ENCODE measurements around the gene GLB1L3. TPM values are rescaled to one million over a fixed set of nuclear protein-coding genes. Genes with fewer than 3 reads are reported as not detected.

GLB1L3 gene
- total RNA-seq, 1 experiment from 2014 or later, result not detected

DNA sequence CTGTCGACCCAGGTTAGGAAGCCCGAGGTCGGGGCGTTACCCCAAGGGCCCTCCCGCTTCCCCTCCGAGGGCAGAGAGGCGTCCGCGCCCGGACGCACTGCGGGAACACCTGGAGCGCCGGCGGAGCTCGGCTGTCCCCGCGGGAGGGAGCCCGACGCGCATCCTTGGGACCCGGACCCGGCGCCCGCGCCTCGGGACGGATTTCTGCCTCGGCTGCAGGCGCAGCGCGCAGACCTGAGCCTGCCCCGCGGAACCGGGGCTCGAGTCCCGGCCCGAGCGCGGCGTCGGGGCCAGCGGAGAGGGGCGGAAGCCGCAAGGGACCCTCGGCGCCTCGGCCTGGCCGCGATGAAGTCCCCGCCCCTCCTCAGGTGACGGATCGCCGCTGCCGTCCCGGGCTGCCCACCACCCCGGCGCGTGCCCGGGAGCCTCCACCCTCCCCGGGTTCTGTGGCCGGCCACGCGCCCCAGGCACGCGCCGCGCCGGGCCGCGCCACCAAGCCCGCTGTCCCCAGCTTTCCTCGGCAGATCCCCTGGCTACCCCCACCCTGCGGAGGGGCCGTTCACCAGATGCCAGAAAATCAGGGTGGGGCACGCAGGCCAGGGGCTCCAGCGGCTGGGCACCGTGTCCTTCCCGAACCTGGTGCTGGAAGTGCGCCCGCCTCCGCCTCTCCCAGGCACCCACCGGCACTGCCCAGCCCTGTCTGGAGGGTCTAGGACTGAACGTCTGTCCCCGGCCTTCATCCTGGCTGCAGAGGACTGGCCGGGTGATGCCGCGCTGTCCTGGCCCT is 410 bp downstream of the GLB1L3 start:
- DNase-seq (ENCODE audit: low read depth, low spot score) (no peak), ATAC-seq (no peak)
- H3K36me3 ChIP-seq (ENCODE audit: control insufficient read depth in 1 of 2, insufficient read depth in 2 of 2, low read length in 2 of 2), result no peaks in the 10 kb centered on the region
- H3K4me3 ChIP-seq (replicated peaks in 1 of 2; ENCODE audit: low read depth in 1 of 2, low read length in 2 of 2), result no peak overlapping the region
- BruUV-seq (replicated peaks), result no TSS peak
- H3K79me2 ChIP-seq (ENCODE audit: insufficient read depth, low read length), result no peaks in the 10 kb centered on the region
- ChIA-PET CTCF (no interaction called here), RAD21 (ENCODE audit: low non-redundant PET in 1 of 2, low total read pairs in 2 of 2, uncharacterized antibody in 2 of 2, unreplicated experiment in 2 of 2) (no interaction called here), POLR2A (no interaction called here)
- no peak overlapping the region for H3K4me2 ChIP-seq (ENCODE audit: low read length)
- no peak overlapping the region for H3K27ac ChIP-seq (ENCODE audit: low read depth, low read length)
- no peak overlapping the region for H3K9ac ChIP-seq (ENCODE audit: low read length)
- no peak for TF ChIP-seq ELF1 (IDR thresholded peaks at IDR 0.05; ENCODE audit: borderline replicate concordance, low read depth)
- no peak for TF ChIP-seq ZNF274 (IDR thresholded peaks at IDR 0.05; ENCODE audit: low read depth, low read length)
- TF ChIP-seq FOSL1 (IDR thresholded peaks at IDR 0.05; ENCODE audit: low read depth), result no peak
- no peak overlapping the region for H2AFZ ChIP-seq (ENCODE audit: low read depth, low read length, poor library complexity, severe bottlenecking)
- H4K20me1 ChIP-seq (ENCODE audit: insufficient read depth), result no peaks in the 10 kb centered on the region
- no peaks in the 10 kb centered on the region for H3K4me1 ChIP-seq (ENCODE audit: control insufficient read depth in 1 of 2, insufficient read depth in 2 of 2, low read length in 2 of 2)
- H3K9me2 ChIP-seq (ENCODE audit: insufficient read depth), result no peaks in the 10 kb centered on the region
- no peaks in the 10 kb centered on the region for H3K9me3 ChIP-seq (ENCODE audit: control insufficient read depth in 1 of 2, insufficient read depth in 1 of 2, low read depth in 1 of 2, low read length in 2 of 2)
- intact Hi-C loops (cut with micrococcal nuclease), result no loop called here
- H3K27me3 ChIP-seq (ENCODE audit: insufficient read depth, low read length), result no peaks in the 10 kb centered on the region

DNA sequence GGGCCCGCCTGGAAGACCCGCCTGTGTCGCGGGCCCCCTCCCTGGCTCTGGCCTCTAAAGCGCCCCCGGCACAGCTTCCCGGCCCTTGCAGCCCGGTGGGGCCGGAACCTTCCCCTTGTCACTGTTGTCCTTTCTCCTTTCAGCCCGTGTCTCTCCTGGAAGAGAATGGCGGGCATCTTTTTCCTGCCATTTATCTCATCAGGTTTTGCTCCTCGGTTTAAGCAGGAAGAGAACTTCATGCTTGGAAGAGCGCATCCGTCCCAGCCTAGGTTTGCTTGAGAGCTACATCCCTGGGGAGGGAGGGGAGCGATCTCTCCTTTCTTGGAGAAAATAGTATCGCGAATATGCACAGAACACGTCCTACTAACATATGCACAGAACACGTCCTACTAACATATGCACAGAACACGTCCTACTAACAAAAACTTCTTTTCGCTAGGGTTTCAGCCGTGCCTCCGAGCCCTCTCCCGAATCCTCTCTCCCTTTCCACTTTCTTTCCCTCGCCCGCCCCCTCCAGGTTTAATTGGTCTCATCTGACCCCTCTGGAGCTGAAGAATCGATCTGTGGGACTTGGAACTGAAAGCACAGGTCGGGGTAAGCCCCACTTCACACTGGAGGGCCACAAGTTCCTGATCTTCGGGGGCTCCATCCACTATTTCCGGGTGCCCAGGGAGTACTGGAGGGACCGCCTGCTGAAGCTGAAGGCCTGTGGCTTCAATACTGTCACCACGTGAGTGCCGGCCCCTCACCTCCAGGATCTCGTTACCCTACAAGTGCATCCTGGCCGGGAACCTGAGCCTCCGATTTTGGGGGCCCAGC is 1.2 kb downstream of the GLB1L3 start:
- H3K9ac ChIP-seq (ENCODE audit: low read length), result no peak overlapping the region
- POLR2A ChIA-PET, result no interaction called here
- RAD21 ChIA-PET (ENCODE audit: low non-redundant PET in 1 of 2, low total read pairs in 2 of 2, uncharacterized antibody in 2 of 2, unreplicated experiment in 2 of 2), result no interaction called here

More for the DNA sequence above, 1.2 kb downstream of the GLB1L3 start:
- no peak for DNase-seq (ENCODE audit: low read depth, low spot score)
- no peaks in the 10 kb centered on the region for H3K27me3 ChIP-seq (ENCODE audit: insufficient read depth, low read length)
- no peak overlapping the region for H2AFZ ChIP-seq (ENCODE audit: low read depth, low read length, poor library complexity, severe bottlenecking)
- H3K9me3 ChIP-seq (ENCODE audit: control insufficient read depth in 1 of 2, insufficient read depth in 1 of 2, low read depth in 1 of 2, low read length in 2 of 2), result no peaks in the 10 kb centered on the region
- no peaks in the 10 kb centered on the region for H4K20me1 ChIP-seq (ENCODE audit: insufficient read depth)
- H3K9me2 ChIP-seq (ENCODE audit: insufficient read depth), result no peaks in the 10 kb centered on the region
- TF ChIP-seq, protein P1, sequence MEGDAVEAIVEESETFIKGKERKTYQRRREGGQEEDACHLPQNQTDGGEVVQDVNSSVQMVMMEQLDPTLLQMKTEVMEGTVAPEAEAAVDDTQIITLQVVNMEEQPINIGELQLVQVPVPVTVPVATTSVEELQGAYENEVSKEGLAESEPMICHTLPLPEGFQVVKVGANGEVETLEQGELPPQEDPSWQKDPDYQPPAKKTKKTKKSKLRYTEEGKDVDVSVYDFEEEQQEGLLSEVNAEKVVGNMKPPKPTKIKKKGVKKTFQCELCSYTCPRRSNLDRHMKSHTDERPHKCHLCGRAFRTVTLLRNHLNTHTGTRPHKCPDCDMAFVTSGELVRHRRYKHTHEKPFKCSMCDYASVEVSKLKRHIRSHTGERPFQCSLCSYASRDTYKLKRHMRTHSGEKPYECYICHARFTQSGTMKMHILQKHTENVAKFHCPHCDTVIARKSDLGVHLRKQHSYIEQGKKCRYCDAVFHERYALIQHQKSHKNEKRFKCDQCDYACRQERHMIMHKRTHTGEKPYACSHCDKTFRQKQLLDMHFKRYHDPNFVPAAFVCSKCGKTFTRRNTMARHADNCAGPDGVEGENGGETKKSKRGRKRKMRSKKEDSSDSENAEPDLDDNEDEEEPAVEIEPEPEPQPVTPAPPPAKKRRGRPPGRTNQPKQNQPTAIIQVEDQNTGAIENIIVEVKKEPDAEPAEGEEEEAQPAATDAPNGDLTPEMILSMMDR (IDR thresholded peaks at IDR 0.05 in 2 of 3, conservative IDR thresholded peaks at IDR 0.05 in 1 of 3; ENCODE audit: borderline replicate concordance in 1 of 3, insufficient read depth in 1 of 3, low read depth in 2 of 3, low read length in 2 of 3), result no peak
- TF ChIP-seq ELF1 (IDR thresholded peaks at IDR 0.05; ENCODE audit: borderline replicate concordance, low read depth), result no peak
- no peak for TF ChIP-seq SIN3A (IDR thresholded peaks at IDR 0.05; ENCODE audit: low read depth)
- no peak for TF ChIP-seq EZH2 (IDR thresholded peaks at IDR 0.05)
- TF ChIP-seq FOSL1 (IDR thresholded peaks at IDR 0.05; ENCODE audit: low read depth), result no peak
- TF ChIP-seq CBX3 (IDR thresholded peaks at IDR 0.05; ENCODE audit: low read depth), result no peak
- TF ChIP-seq TCF7L2 (IDR thresholded peaks at IDR 0.05; ENCODE audit: borderline replicate concordance, extremely low read depth, insufficient read depth, insufficient read length), result no peak
- TF ChIP-seq, protein P2, sequence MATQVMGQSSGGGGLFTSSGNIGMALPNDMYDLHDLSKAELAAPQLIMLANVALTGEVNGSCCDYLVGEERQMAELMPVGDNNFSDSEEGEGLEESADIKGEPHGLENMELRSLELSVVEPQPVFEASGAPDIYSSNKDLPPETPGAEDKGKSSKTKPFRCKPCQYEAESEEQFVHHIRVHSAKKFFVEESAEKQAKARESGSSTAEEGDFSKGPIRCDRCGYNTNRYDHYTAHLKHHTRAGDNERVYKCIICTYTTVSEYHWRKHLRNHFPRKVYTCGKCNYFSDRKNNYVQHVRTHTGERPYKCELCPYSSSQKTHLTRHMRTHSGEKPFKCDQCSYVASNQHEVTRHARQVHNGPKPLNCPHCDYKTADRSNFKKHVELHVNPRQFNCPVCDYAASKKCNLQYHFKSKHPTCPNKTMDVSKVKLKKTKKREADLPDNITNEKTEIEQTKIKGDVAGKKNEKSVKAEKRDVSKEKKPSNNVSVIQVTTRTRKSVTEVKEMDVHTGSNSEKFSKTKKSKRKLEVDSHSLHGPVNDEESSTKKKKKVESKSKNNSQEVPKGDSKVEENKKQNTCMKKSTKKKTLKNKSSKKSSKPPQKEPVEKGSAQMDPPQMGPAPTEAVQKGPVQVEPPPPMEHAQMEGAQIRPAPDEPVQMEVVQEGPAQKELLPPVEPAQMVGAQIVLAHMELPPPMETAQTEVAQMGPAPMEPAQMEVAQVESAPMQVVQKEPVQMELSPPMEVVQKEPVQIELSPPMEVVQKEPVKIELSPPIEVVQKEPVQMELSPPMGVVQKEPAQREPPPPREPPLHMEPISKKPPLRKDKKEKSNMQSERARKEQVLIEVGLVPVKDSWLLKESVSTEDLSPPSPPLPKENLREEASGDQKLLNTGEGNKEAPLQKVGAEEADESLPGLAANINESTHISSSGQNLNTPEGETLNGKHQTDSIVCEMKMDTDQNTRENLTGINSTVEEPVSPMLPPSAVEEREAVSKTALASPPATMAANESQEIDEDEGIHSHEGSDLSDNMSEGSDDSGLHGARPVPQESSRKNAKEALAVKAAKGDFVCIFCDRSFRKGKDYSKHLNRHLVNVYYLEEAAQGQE (IDR thresholded peaks at IDR 0.05; ENCODE audit: low read depth), result no peak
- no peak overlapping the region for H3K4me3 ChIP-seq (replicated peaks in 1 of 2; ENCODE audit: low read depth in 1 of 2, low read length in 2 of 2)
- CTCF ChIA-PET, result no interaction called here
- H3K4me1 ChIP-seq (ENCODE audit: control insufficient read depth in 1 of 2, insufficient read depth in 2 of 2, low read length in 2 of 2), result no peaks in the 10 kb centered on the region
- ATAC-seq, result no peak
- H3K79me2 ChIP-seq (ENCODE audit: insufficient read depth, low read length), result no peaks in the 10 kb centered on the region
- H3K27ac ChIP-seq (ENCODE audit: low read depth, low read length), result no peak overlapping the region
- no TSS peak for BruUV-seq (replicated peaks)
- intact Hi-C loops (cut with micrococcal nuclease), result no loop called here
- no peaks in the 10 kb centered on the region for H3K36me3 ChIP-seq (ENCODE audit: control insufficient read depth in 1 of 2, insufficient read depth in 2 of 2, low read length in 2 of 2)
- H3K4me2 ChIP-seq (ENCODE audit: low read length), result no peak overlapping the region
